Measurements from ENCODE around the gene SLC3A2.

GRCh38 chr11:62880231-62880802 lies 379 bp upstream of the SLC3A2 start:
- TF ChIP-seq EMX1 (CRISPR knock-in tag; IDR thresholded peaks at IDR 0.05) (no peak), CTCF (IDR thresholded peaks at IDR 0.05) (no peak), ZNF281 (CRISPR knock-in tag; IDR thresholded peaks at IDR 0.05) (no peak), MAX (CRISPR knock-in tag; IDR thresholded peaks at IDR 0.05) (no peak), USF1 (CRISPR knock-in tag; IDR thresholded peaks at IDR 0.05) (no peak), PRDM15 (CRISPR knock-in tag; IDR thresholded peaks at IDR 0.05) (no peak), USF2 (CRISPR knock-in tag; IDR thresholded peaks at IDR 0.05) (no peak), JUN (CRISPR knock-in tag; IDR thresholded peaks at IDR 0.05) (no peak)
